KOPT-K1 (cell line): ENCODE results near the gene LBHD2.

ENCODE experiments used
- H3K27ac ChIP-seq: fragments of 200-600 bp; sonication (generic); 2 replicates; pipeline ENCODE4 v1.5.1; 2016; ENCODE audit warnings: antibody characterized with exemption, mild to moderate bottlenecking, low read depth, low read length; ENCODE audit not compliant: poor library complexity, severe bottlenecking
- H3K36me3 ChIP-seq: fragments of 200-600 bp; sonication (generic); 2 replicates; pipeline ENCODE4 v1.5.1; 2017; ENCODE audit warnings: antibody characterized with exemption, mild to moderate bottlenecking, low read length, moderate library complexity; ENCODE audit not compliant: insufficient read depth
- H3K9me3 ChIP-seq: fragments of 200-600 bp; sonication (generic); 2 replicates; pipeline ENCODE4 v1.5.1; 2017; ENCODE audit warnings: antibody characterized with exemption, low read length, mild to moderate bottlenecking; ENCODE audit not compliant: insufficient read depth, poor library complexity, severe bottlenecking

The LBHD2 gene

DNA sequence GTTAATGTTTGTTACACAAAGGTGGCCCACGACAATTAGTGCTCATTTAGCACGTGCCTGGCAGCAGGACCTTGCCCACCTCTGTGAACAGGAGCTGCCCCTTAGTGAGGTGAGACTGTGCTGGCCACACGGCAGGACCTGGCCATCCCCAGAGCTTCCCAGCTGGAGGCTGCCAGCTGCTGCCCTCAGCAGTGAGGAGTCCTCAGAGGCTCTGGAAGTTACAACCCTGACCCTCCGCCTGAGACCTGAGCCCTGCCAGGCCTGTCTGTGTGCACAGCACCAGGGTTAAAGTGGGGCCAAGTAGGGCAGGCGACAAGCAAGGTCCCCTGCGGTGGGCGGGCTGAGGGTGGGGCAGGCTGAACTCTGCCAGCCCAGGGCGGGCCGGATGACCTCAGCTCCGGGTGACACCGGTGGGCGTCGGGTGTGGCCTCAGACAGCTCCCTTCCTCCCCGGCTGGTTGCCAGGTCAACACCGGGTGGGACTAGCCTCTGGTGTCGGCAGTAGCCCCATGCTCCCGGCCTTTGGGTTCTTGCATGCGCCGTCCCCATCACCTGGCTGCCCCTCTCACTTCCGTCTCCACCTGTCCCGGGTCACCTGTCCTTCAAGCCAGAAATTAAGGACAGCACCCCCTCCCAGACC lies 9.2 kb upstream of the LBHD2 start:
- Histone ChIP-seq H3K27ac (no peak overlapping the region), H3K9me3 (no peaks in the 10 kb centered on the region), H3K36me3 (no peaks in the 10 kb centered on the region)

DNA sequence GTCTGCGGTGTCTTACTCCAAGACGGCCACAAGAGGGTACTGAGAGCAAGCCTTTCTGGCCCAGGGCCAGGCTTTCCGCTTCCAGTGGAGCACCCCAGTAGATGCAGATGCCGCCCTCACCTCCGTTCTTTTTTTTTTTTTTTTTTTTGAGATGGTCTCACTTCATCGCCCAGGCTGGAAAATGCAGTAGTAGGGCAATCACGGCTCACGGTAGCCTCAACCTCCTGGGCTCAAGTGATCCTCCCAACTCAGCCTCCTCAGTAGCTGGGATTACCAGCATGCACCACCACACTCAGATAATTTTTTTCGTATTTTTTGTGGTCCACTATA lies 5.6 kb upstream of the LBHD2 start:
- no peaks in the 10 kb centered on the region for H3K36me3 ChIP-seq
- no peak overlapping the region for H3K27ac ChIP-seq
- no peaks in the 10 kb centered on the region for H3K9me3 ChIP-seq

DNA sequence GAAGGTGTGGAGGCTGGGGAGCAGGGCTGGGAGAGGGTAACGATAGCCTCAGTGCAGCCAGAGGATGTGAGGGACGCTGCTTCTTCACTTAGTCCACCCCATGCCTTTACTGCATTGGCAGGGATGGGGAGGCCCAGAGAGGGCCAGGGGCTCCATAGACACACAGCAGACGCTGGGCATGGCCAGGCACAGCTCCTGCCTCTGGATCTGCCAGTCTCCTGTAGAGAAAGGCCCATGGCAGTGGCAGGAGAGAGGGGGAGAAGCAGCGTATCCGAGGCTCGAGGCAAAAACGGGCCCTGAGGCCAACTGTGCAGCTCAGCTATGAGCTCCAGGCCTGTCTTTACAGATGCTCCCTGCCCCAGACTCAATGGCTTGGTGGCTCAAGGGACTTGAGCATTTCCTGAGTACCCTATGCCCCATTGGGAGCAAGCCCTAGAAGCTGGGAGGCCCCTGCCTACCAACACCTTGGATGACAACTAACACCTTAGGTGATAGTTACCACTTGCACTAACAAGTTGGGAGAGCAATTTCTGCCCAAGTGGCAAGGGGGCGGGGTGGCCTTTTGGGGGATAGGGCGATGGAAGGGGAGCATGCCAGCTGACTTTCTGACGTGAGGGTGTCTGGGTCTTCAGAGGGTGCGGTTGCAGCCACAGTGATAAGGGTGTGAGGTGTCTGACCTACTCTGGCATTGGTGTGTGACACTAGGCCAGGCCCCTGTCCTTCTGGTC lies 5.0 kb upstream of the LBHD2 start:
- Histone ChIP-seq H3K9me3 (no peaks in the 10 kb centered on the region), H3K27ac (no peak overlapping the region), H3K36me3 (no peaks in the 10 kb centered on the region)

DNA sequence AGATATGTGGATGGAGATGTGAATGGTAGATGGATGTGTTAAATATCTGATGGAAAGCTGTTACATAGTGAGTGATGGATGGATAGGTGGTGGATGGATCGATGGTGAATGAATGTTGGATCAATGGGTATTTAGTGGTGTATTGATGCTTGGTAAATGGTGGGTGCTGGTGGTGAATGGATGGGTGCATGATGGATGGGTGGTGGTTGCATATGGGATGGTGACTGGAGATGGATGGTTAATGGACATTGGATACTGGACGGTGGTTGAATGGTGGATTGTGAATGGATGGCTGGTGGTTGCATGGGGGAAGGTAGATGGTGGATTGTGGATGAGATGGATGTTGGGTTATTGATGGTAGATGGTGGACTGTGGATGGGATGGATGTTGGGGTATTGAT lies 2.1 kb upstream of the LBHD2 start:
- no peak overlapping the region for H3K27ac ChIP-seq
- H3K9me3 ChIP-seq, result no peaks in the 10 kb centered on the region
- no peaks in the 10 kb centered on the region for H3K36me3 ChIP-seq

DNA sequence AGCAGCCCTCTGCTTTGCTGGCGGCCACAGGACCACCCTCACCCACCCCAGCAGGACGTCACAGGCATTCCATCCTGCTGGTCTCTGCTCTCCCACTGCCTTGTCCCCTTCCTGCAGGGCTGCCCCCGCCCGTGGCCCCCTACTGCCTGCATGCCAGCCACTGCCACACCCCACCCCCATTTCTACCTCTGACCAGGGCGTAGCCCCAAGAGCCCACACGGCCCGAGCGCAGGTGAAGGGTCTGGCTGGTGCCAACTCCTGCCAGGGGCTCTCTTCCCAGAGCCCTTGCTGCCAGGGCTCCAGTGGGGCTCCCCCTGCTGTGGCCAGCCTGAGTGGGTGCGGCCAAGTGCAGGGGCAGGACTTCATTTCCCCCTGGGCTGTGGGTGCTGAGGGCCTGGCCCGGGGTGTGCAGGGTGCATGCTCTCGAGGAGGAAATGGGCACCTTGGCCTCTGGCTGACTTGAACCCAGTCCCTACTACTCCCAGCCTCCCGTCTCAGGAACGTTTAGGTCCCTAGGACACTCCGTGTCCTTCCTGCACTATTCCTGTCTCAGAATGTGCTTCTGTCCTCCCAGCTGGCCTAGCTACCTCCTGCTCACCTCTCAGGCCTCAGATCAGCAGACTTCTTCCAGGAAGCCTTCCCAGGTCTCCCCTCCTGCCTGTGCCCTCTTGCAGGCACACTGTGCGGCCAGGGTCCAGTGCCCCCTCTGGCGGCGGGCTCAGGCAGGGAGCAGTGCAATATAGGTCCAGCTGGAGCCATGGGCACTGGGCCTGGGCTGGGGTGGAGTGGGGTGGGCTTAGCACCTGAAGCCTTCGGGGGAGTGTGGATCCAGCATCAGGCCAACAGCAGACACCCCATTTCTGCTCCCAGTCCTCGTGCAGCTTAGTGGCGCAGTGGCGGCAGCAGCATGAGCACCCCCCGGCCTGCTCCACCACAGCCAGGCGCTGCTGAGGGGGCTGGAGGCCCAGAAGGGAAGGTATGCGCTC lies 1.4 kb downstream of the LBHD2 start:
- H3K9me3 ChIP-seq, result no peaks in the 10 kb centered on the region
- no peaks in the 10 kb centered on the region for H3K36me3 ChIP-seq
- no peak overlapping the region for H3K27ac ChIP-seq

DNA sequence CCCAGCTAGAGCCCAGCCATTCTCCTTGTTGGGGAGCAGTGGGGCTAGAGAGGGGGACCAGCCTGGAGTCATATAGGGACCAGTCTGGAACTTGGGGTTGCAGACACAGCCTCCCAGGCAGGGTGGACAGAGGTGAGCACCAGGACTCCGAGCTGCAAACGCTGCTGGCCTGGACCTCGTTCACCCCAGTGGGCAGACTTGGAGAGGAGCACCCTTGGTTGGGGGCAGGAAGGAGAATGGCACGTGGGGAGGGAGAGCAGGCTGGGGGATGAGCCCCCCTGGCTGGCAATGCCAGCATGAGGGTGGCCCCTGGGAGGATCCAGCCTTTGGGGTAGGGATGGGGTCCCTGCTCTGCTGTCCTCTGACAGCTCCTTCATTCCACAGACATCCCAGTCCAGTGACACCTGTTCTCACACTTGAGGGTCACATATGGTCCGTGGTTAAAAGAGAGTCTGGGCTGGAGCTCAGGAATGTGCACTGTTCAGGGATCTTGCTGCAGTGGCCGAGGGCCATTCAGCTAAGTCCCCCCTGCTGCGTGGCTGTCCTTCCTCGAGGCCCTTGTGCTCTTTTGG lies 2.8 kb downstream of the LBHD2 start:
- no peaks in the 10 kb centered on the region for H3K36me3 ChIP-seq
- no peaks in the 10 kb centered on the region for H3K9me3 ChIP-seq
- H3K27ac ChIP-seq, result no peak overlapping the region

DNA sequence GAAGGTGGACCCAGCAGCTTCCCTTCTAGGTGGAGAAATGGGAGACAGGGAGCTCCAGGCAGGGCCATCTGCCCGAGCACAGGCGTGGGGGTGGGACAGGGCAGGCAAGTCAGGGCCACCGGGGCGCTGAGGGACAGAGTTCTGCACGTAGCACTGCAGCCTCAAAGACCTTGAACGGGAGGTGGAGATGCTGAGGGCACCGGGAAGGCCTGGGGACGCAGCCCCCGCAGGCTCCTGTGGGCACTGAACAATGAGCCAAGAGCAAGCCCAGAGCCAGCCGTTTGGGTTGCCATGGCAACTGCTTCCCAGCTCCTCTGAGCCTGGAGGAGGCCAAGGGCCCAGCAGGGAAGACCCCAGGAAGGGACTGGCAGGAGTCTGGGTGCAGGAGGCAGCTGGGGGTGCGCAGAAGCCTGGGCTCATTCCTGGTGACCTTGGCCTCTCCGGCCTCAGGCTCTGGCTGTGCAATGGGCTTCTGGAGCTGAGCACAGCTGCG lies 3.4 kb downstream of the LBHD2 start:
- Histone ChIP-seq H3K27ac (no peak overlapping the region), H3K36me3 (no peaks in the 10 kb centered on the region), H3K9me3 (no peaks in the 10 kb centered on the region)

DNA sequence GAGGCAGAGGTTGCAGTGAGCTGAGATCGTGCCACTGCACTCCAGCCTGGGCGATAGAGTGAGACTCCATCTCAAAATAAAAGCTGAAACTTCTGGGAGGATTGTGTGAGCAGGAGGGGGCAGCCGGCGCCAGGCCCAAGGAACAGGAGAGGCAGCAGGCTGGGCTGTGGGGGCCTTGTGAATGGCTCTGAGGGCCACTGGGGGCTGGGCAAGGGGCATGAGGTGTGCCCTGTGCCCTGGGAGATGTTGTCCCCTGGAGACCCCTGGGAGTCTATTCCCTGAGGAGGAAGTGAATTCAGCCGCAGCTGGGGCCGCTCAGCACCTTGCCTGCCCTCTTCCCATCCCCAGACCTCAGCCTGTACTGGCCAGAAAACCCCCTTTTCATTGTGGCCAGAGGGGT lies 4.9 kb downstream of the LBHD2 start:
- Histone ChIP-seq H3K36me3 (no peaks in the 10 kb centered on the region), H3K27ac (no peak overlapping the region), H3K9me3 (no peaks in the 10 kb centered on the region)

DNA sequence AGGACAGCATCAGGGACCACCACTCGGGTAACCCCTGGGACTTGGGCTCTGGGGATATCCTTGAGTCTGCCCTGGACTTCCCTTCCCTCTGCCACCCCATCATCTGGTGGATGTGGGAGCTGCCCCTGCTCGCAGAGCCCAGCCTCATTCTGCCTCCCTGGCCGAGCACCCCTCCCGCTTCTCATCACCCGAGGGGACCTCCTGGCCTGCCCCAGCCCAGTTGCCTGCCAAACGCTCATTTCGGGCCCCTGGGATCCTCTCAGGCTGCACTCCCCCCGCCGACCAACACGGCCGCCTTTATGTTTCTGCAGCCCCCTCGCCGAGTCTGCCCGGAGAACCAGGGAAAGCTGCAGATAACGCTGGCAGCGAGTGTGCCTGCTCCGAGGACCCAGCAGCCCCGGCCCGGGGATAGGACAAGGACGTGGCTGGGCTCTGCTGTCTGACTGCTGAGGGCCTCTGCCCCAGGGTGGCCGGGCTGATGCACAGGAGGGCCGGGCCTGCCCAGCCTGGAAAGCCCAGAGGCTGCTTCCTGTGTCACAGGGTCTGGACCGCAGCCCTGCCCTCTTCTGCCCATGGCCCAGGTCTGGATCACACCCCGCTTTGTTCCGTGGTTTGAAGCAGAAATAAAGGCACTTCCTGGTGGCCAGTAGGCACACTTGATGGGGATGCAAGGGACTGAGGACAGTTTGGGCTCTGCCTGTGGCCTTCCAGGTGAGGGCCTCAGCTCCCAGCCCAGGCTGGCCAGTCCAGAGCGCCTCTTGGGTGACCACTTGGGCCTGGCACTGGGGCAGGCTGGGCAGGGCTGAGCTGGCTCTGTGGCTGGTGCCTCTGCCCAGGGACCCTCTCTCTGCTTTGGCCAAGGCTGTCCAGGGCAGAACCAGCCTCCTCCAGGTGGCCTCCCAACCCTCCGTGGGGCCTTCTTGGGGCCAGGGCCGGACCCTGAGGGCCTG lies 5.7 kb downstream of the LBHD2 start:
- no peaks in the 10 kb centered on the region for H3K9me3 ChIP-seq
- no peak overlapping the region for H3K27ac ChIP-seq
- H3K36me3 ChIP-seq, result no peaks in the 10 kb centered on the region

DNA sequence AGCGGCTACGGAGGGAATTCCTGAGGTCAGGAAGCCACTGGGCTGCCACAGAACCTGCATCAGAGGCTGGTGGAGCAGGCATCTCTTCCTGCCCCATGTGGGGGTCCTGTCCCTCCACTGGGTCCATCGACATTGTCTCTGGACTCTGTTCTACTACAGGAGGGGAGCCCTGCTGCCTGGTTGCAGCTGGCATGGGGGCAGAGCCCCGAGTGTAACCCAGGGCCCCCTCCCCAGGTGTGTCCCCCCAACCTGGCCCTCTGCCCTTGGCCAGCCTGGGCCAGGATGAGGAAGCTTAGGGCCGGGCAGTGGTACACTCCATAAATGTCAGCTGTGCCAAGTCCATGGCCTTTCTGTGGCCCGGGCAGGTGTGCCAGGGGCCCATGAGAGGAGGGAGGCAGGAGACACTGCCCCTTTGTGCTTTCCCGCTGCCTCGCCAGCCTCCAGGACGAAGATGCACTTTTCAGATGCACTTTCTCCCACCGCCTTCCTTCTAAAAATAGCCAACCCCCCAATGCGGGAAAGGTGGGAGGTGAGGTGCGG lies 6.5 kb downstream of the LBHD2 start:
- H3K36me3 ChIP-seq, result no peaks in the 10 kb centered on the region

DNA sequence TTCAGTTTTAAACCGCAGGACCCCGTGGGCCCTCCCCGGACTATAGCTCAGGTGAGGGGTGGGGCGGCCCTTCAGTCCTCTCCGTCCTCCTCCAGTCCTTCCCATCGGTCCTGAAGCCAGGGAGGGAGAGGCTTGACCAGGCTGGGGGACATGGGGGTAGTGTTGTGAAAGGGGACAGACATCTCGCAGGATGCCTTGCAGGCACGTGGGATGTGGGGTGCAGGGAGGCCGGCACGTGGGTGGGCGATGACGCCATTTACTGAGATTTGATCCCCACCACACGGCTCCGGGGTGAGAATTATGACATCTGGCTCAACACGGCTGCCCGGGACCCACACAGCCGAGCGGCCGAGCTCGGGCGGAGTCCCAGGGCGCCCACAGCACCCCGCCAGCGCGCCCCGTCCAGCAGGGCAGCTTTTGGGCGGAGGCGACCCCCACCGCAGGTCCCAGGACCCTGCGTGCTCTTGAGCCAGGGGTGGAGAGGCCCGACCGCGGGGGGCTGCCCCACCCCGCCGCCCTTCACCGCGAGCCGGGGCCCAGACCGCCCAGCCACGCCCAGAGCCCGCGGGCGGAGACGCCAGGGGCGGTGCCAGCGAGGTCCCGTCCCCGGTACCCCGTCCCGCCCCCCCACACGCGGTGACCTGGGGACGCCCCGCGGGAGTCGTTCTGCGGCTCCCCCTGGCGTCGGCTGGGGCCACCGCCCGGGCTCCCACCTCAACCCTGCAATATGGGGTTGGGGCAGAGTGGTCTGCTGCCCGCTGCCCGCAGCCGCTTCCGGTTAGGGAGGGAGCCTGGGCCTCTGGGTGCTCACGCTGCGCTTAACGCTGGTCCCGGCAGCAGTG lies 7.3 kb downstream of the LBHD2 start:
- Histone ChIP-seq H3K36me3 (no peaks in the 10 kb centered on the region), H3K9me3 (no peaks in the 10 kb centered on the region), H3K27ac (no peak overlapping the region)

More for the DNA sequence above, 6.5 kb downstream of the LBHD2 start:
- no peak overlapping the region for H3K27ac ChIP-seq
- H3K9me3 ChIP-seq, result no peaks in the 10 kb centered on the region

DNA sequence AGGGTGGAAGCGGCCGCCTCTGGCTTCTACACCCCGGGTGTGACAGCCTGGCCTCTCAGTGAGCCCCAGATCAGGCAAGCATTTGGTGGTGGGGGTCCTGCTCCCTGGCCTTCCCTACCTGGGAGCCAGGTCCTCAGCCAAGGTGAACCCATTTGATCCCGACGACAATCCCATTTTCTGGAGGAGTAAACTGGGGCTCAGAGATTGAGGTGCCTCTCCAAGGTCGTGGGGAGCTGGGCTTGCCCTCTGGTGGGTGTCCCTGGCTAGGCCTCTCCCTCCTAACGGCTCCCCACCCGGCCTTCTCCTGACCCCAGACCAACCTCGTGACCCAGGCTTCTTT lies 7.8 kb downstream of the LBHD2 start:
- Histone ChIP-seq H3K27ac (no peak overlapping the region), H3K9me3 (no peaks in the 10 kb centered on the region), H3K36me3 (no peaks in the 10 kb centered on the region)

DNA sequence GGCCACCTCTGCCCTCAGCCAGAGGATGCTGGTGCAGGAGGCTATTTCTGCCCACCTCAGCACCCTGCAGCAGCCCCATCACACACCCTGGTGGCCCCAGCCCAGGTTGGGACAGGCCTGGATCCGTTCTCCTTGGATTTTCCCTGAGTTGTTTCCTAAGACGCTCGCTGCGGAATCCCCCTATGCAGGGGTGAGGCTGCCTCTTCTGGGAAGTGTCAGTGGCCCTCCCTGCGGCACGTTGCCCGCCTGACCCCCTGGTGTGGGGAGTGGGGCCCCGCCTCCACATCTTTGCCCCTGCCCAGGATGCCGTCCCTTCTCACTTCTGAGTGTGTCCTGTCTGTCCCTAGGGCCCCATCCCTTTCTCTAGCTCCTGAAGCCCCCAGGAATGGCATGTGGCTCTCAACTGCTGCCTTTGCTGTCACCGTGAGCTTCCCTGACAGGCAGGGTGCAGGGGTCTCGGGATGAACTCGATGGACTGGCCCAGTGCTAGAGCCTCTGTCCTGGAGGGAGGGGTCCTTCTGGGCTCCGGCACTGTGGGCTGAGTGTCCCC lies 9.9 kb downstream of the LBHD2 start:
- Histone ChIP-seq H3K9me3 (no peaks in the 10 kb centered on the region), H3K36me3 (no peaks in the 10 kb centered on the region), H3K27ac (no peak overlapping the region)
